Limb (tissue), 2 donors: ENCODE data around the gene PDCD7.
"Not testable (repeated sequence)": the region's sequence is repeated elsewhere in the genome, so short reads cannot be mapped to it uniquely, and the experiment has no call there.

Experiments
- DNase-seq, 2 donors: peaks; one replicate each; pipeline ENCODE4 v3.0.0-alpha.2; 2016; ENCODE audit errors: extremely low spot score in 2 of 2

Gene PDCD7

GRCh38 chr15:65074946-65075345 is 58.7 kb downstream of the PDCD7 start:
- not testable (repeated sequence) for DNase-seq

- DNase-seq, result no peak
Observed at GRCh38 chr15:65072617-65073016, 61.0 kb downstream of the PDCD7 start.

DNA sequence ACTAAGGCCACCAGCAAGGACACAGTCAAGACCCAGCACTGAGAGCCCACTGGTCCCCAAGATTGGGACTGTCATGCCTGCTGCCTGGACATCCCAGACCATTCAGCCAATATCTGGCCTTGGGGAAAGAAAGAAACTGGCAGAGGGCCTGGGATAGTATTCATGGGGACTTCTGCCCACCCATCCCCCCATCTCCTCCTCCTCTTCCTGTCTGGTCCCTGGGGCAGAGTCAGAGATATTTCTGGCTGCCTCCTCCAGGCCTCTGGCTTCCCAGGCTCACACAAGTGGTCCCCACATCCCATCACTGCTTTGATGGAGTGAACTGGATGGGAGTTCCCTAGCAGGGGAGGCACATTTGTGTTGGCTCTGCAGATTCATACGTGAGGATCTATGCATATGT is 61.6 kb downstream of the PDCD7 start:
- no peak for DNase-seq

DNA sequence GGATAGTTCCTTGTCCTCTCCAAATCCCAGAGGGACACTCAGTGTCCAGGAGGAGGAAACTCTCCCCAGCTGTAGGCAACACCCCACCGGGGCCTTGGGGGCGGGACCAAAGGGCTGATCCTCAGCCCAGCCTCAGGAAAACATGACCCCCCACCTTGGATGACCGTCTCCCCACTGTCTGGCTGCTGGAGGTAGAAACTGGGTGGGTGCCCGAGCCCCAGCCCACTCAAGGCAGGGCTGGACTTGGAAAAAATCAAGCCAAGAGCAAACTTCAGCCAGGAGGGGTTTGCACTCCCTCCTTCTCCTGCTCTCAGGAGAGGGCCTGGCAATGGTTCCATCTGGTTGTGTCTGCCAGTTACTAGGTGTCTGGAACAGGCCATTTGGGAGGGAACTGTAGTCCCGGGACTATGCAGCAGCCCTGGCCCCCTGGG is 62.2 kb downstream of the PDCD7 start:
- no peak for DNase-seq

- no peak for DNase-seq
Observed at GRCh38 chr15:65069779-65070546, 63.6 kb downstream of the PDCD7 start.

- DNase-seq, result no peak
Observed at GRCh38 chr15:65069179-65069578, 64.4 kb downstream of the PDCD7 start.

- no peak for DNase-seq
Observed at GRCh38 chr15:65068403-65068788, 65.2 kb downstream of the PDCD7 start.

- no peak for DNase-seq
Observed at GRCh38 chr15:65067645-65068402, 65.8 kb downstream of the PDCD7 start, which contains the start of gene RASL12. TSS of gene RASL12 (minus strand) at chr15:65067991. CDS start at chr15:65067835, 156 bp downstream.
